ENCODE measurements around the gene DCDC1. TPM values are rescaled to one million over a fixed set of nuclear protein-coding genes. Genes with fewer than 3 reads are reported as not detected.

DCDC1 gene
- total RNA-seq, 2 experiments from 2014 or later = not detected

DNA sequence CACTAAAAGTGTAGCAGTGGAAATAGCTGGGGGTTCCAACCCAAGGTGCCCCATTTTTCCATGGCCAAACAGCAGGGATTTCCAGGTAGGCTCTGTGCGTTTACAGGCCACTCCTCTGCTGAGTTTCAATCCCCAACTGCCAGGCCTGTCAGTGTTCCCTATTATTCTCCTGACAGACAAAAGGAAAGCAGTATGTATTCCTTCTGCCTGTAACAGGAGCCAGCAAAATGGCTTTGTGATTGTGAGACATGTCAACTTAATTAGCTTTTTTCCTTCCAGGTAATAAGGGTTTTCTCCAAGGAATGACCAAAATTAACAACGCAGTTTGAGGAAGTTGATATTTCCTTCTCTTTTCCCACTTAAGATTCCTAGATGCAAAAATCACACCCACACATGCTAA, 506.3 kb downstream of the DCDC1 start:
- POLR2A ChIA-PET = no interaction called here
- H3K27ac Mint-ChIP-seq = no peak overlapping the region
- no peaks in the 10 kb centered on the region for H3K27me3 Mint-ChIP-seq
- ATAC-seq (ENCODE audit: low read depth) = no peak
- H3K4me3 Mint-ChIP-seq = no peak overlapping the region
- H3K9me3 Mint-ChIP-seq = no peaks in the 10 kb centered on the region
- no peaks in the 10 kb centered on the region for H3K36me3 Mint-ChIP-seq
- DNase-seq = no peak
- H3K4me1 Mint-ChIP-seq = no peaks in the 10 kb centered on the region

- no peak for DNase-seq
- H3K27ac Mint-ChIP-seq = no peak overlapping the region
- POLR2A ChIA-PET = no interaction called here
- no peak for ATAC-seq (ENCODE audit: low read depth)
- H3K9me3 Mint-ChIP-seq = no peaks in the 10 kb centered on the region
- H3K4me1 Mint-ChIP-seq = no peaks in the 10 kb centered on the region
- no peak overlapping the region for H3K4me3 Mint-ChIP-seq
- H3K27me3 Mint-ChIP-seq = no peaks in the 10 kb centered on the region
- no peaks in the 10 kb centered on the region for H3K36me3 Mint-ChIP-seq
Measured at GRCh38 chr11:30861531-30861930, 508.0 kb downstream of the DCDC1 start.

DNA sequence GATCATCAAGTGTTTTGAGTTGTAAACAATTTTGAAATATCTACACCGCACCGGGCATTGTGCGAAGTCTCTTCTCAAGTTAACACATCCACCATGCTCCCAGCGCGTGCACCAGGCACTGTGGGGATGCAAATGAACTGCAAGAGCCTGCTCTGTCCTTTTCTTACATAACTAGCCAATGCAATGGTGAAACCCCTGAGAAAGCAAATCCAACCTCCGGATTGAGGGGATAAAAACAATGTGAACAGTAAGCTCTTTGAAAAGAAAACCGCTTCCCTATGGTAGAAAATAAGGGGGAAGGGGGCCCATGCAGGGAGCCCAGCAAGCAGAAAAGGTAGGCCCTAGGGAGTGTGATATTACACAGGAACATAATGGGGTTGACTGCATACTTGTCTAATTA, 508.5 kb downstream of the DCDC1 start:
- Mint-ChIP-seq H3K4me3 (no peak overlapping the region), H3K27me3 (no peaks in the 10 kb centered on the region), H3K4me1 (no peaks in the 10 kb centered on the region), H3K27ac (no peak overlapping the region), H3K9me3 (no peaks in the 10 kb centered on the region), H3K36me3 (no peaks in the 10 kb centered on the region)
- DNase-seq (no peak), ATAC-seq (ENCODE audit: low read depth) (no peak)
- POLR2A ChIA-PET = no interaction called here

- DNase-seq (no peak), ATAC-seq (ENCODE audit: low read depth) (no peak)
- Mint-ChIP-seq H3K27ac (no peak overlapping the region), H3K4me3 (no peak overlapping the region), H3K4me1 (no peaks in the 10 kb centered on the region), H3K36me3 (no peaks in the 10 kb centered on the region), H3K27me3 (no peaks in the 10 kb centered on the region), H3K9me3 (no peaks in the 10 kb centered on the region)
- POLR2A ChIA-PET = no interaction called here
Measured at GRCh38 chr11:30860146-30860545, 509.4 kb downstream of the DCDC1 start.

- no peak for DNase-seq
- Mint-ChIP-seq H3K4me1 (no peaks in the 10 kb centered on the region), H3K27me3 (no peaks in the 10 kb centered on the region), H3K4me3 (no peak overlapping the region), H3K27ac (no peak overlapping the region), H3K9me3 (no peaks in the 10 kb centered on the region), H3K36me3 (no peaks in the 10 kb centered on the region)
- no peak for ATAC-seq (ENCODE audit: low read depth)
- POLR2A ChIA-PET = no interaction called here
Measured at GRCh38 chr11:30859669-30860068, 509.9 kb downstream of the DCDC1 start.

DNA sequence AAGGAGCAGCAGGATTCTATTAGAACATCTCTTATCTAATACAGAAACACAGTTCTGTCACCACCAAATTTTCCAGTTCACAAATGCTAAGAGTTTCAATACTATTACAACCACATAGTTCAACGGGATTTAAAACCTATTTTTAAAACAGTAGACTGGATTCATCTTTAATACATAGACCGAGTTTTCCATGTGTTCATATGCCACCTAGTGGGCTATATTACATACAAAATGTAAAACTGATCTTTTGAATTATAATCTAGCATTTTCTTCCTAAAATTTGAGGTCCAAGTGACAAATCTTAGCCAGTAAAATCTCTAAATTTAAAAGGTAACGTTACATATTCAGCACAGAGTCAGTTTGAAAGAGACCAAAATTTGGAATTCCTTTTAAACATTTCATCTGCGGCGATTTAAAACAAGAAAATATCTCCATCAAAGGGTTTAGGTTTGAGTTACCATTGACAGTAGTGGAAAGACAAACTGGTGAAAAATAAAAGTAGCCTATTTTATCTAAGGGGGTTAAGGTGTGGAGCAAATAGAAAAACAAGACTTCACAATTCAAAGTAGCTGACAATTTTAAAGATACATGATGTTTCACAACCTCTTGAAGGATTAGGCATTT, 514.0 kb downstream of the DCDC1 start:
- POLR2A ChIA-PET = no interaction called here
- ATAC-seq (ENCODE audit: low read depth) = no peak
- peaks cover 2% of the 10 kb centered on the region for H3K27me3 Mint-ChIP-seq
- no peak overlapping the region for H3K27ac Mint-ChIP-seq
- no peaks in the 10 kb centered on the region for H3K4me1 Mint-ChIP-seq
- no peaks in the 10 kb centered on the region for H3K36me3 Mint-ChIP-seq
- H3K4me3 Mint-ChIP-seq = no peak overlapping the region
- H3K9me3 Mint-ChIP-seq = no peaks in the 10 kb centered on the region
- DNase-seq = no peak

- no peak for ATAC-seq (ENCODE audit: low read depth)
- H3K27me3 Mint-ChIP-seq = peaks cover 2% of the 10 kb centered on the region
- DNase-seq = no peak
- POLR2A ChIA-PET = no interaction called here
- H3K9me3 Mint-ChIP-seq = no peaks in the 10 kb centered on the region
- no peaks in the 10 kb centered on the region for H3K36me3 Mint-ChIP-seq
- H3K4me3 Mint-ChIP-seq = no peak overlapping the region
- no peak overlapping the region for H3K27ac Mint-ChIP-seq
- H3K4me1 Mint-ChIP-seq = no peaks in the 10 kb centered on the region
Measured at GRCh38 chr11:30853439-30853838, 516.1 kb downstream of the DCDC1 start.

DNA sequence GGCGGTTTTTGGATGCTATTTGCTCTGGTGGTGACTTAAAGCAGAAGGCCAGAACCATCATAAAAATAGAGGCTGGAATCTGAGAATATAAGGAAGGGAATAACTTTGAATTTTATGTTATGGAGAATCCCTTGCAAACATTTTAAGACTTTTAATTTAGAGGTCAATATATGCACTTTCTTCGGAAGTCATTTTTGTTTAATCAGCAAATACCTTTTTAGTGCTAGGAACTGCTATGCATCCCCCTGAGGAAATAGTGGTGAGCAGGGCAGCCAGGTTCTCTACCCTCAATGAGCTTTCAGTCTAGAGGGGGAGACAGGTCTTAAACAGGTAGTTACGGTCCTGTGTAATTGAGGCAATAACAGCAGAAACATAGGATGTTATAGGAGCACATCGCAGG, 516.9 kb downstream of the DCDC1 start:
- POLR2A ChIA-PET = no interaction called here
- DNase-seq = no peak
- Mint-ChIP-seq H3K27me3 (peaks cover 2% of the 10 kb centered on the region), H3K9me3 (peaks cover 2% of the 10 kb centered on the region), H3K36me3 (no peaks in the 10 kb centered on the region), H3K4me3 (no peak overlapping the region), H3K27ac (no peak overlapping the region), H3K4me1 (no peaks in the 10 kb centered on the region)
- ATAC-seq (ENCODE audit: low read depth) = no peak

- Mint-ChIP-seq H3K4me1 (no peaks in the 10 kb centered on the region), H3K27me3 (peaks cover 2% of the 10 kb centered on the region), H3K27ac (no peak overlapping the region), H3K36me3 (no peaks in the 10 kb centered on the region), H3K9me3 (peaks cover 2% of the 10 kb centered on the region), H3K4me3 (no peak overlapping the region)
- ATAC-seq (ENCODE audit: low read depth) = no peak
- POLR2A ChIA-PET = no interaction called here
- no peak for DNase-seq
Measured at GRCh38 chr11:30852091-30852490, 517.4 kb downstream of the DCDC1 start.

DNA sequence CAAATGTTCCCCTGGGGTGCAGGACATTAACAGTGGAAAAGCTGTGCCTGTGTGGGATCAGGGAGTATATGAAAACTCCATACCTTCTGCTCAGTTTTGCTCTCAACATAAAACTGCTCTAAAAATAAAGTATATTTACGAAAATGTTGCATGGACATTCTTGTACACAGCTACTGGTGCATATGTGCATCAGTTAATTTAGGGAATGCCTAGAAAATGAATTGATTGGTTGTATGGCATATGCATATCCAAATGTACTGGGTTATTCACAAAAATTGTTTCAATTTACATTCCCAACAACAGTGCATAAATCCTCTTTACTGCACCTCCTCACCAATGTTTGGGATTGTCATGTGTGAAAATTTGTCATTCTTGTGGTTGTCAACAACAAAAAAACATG, 532.3 kb downstream of the DCDC1 start:
- Mint-ChIP-seq H3K27me3 (peaks cover 6% of the 10 kb centered on the region), H3K9me3 (peaks cover 9% of the 10 kb centered on the region), H3K4me1 (no peaks in the 10 kb centered on the region), H3K4me3 (no peak overlapping the region), H3K36me3 (no peaks in the 10 kb centered on the region), H3K27ac (no peak overlapping the region)
- POLR2A ChIA-PET = no interaction called here
- DNase-seq (no peak), ATAC-seq (ENCODE audit: low read depth) (no peak)

DNA sequence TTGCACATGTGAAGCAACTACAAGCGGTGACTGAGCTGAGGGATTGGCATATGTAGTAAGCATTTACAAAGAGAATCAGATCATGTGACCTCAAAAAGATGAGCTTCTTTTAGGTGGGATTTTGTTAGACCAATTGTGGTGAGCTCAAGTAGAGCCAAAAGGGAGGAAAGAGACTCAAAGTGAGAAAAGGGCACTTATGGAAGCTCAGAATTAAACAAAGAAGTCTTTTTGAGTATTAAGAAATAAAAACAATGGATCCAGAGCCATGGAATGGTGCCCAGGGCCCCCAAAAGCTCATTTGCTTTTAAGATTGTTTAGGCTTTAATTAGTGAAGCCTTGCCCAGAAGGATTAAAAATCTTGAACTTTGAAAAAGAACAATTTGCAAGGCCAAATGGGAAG, 536.7 kb downstream of the DCDC1 start:
- DNase-seq (no peak), ATAC-seq (ENCODE audit: low read depth) (no peak)
- H3K27ac Mint-ChIP-seq = no peak overlapping the region
- H3K9me3 Mint-ChIP-seq = peaks cover 9% of the 10 kb centered on the region
- H3K4me3 Mint-ChIP-seq = no peak overlapping the region
- H3K36me3 Mint-ChIP-seq = no peaks in the 10 kb centered on the region
- POLR2A ChIA-PET = no interaction called here
- H3K4me1 Mint-ChIP-seq = no peaks in the 10 kb centered on the region
- H3K27me3 Mint-ChIP-seq = no peaks in the 10 kb centered on the region

GRCh38 chr11:30830681-30831080, 538.9 kb downstream of the DCDC1 start:
- Mint-ChIP-seq H3K9me3 (peaks cover 6% of the 10 kb centered on the region), H3K36me3 (no peaks in the 10 kb centered on the region), H3K27me3 (no peaks in the 10 kb centered on the region), H3K4me1 (no peaks in the 10 kb centered on the region), H3K27ac (no peak overlapping the region), H3K4me3 (no peak overlapping the region)
- POLR2A ChIA-PET = no interaction called here
- DNase-seq (no peak), ATAC-seq (ENCODE audit: low read depth) (no peak)

GRCh38 chr11:30826911-30827310, 542.6 kb downstream of the DCDC1 start:
- no peaks in the 10 kb centered on the region for H3K36me3 Mint-ChIP-seq
- H3K27ac Mint-ChIP-seq = no peak overlapping the region
- no peaks in the 10 kb centered on the region for H3K4me1 Mint-ChIP-seq
- H3K9me3 Mint-ChIP-seq = no peaks in the 10 kb centered on the region
- H3K4me3 Mint-ChIP-seq = no peak overlapping the region
- POLR2A ChIA-PET = no interaction called here
- ATAC-seq (ENCODE audit: low read depth) = no peak
- DNase-seq = no peak
- no peaks in the 10 kb centered on the region for H3K27me3 Mint-ChIP-seq

- Mint-ChIP-seq H3K4me3 (no peak overlapping the region), H3K27me3 (no peaks in the 10 kb centered on the region), H3K4me1 (no peaks in the 10 kb centered on the region), H3K36me3 (no peaks in the 10 kb centered on the region), H3K27ac (no peak overlapping the region), H3K9me3 (no peaks in the 10 kb centered on the region)
- ATAC-seq (ENCODE audit: low read depth) (no peak), DNase-seq (no peak)
- POLR2A ChIA-PET = no interaction called here
Measured at GRCh38 chr11:30825723-30826122, 543.8 kb downstream of the DCDC1 start.

DNA sequence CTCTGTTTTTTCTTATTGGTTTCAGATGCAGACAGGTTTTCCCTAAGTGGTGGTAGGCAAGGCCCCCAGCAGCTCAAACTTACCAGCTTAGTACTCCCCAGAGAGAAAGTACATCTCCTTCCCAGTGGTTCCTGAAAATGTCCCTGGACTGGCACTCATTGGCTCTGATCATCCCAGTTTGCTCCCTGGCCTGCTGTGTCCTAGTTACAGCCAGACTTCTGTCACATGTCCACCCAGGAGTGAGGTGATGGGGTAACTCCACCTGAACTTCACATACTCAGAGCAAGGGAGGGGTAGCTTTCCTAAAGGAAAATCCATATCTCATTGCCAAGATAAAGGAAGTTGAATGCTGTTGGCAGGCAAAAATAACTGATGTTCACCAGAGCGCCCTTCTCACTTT, 546.4 kb downstream of the DCDC1 start:
- H3K4me1 Mint-ChIP-seq = no peaks in the 10 kb centered on the region
- no peak overlapping the region for H3K4me3 Mint-ChIP-seq
- H3K36me3 Mint-ChIP-seq = no peaks in the 10 kb centered on the region
- H3K27ac Mint-ChIP-seq = no peak overlapping the region
- POLR2A ChIA-PET = no interaction called here
- H3K27me3 Mint-ChIP-seq = no peaks in the 10 kb centered on the region
- H3K9me3 Mint-ChIP-seq = no peaks in the 10 kb centered on the region
- ATAC-seq (ENCODE audit: low read depth) (no peak), DNase-seq (no peak)
